ENCODE data around the gene MEGF6.

Gene MEGF6

DNA sequence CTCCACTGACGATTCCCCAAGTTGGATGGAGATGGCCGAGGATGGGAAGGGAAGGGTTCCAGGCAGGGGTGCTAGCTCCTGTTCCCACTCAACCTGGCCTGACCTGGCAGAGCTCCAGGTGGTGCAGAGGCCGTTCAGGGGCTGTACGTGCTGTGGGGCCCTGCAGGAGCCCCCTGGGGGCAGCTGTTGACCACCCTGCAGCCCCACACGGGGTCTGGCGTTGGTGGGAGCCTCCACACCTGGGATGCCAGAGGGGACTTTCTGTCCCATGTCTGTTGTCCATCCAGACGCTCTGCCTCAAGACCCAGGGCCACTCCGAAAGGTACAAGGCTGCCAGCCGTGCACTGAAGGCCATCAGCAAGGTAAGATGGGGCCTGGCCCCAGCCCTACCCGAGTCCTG lies 136.9 kb downstream of the MEGF6 start:
- ATAC-seq = no peak
- TF ChIP-seq ARNTL (CRISPR knock-in tag; IDR thresholded peaks at IDR 0.05; ENCODE audit: borderline replicate concordance, low read depth) (no peak), ZFP30 (CRISPR knock-in tag; IDR thresholded peaks at IDR 0.05) (no peak), OSR1 (CRISPR knock-in tag; IDR thresholded peaks at IDR 0.05) (no peak)
- TF ChIP-seq, protein P1, sequence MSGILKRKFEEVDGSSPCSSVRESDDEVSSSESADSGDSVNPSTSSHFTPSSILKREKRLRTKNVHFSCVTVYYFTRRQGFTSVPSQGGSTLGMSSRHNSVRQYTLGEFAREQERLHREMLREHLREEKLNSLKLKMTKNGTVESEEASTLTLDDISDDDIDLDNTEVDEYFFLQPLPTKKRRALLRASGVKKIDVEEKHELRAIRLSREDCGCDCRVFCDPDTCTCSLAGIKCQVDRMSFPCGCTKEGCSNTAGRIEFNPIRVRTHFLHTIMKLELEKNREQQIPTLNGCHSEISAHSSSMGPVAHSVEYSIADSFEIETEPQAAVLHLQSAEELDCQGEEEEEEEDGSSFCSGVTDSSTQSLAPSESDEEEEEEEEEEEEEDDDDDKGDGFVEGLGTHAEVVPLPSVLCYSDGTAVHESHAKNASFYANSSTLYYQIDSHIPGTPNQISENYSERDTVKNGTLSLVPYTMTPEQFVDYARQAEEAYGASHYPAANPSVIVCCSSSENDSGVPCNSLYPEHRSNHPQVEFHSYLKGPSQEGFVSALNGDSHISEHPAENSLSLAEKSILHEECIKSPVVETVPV (CRISPR knock-in tag; IDR thresholded peaks at IDR 0.05) = no peak

- ATAC-seq = no peak
- no peak for TF ChIP-seq CSDC2 (CRISPR knock-in tag; IDR thresholded peaks at IDR 0.05)
- TF ChIP-seq ZNF565 (CRISPR knock-in tag; conservative IDR thresholded peaks at IDR 0.05; ENCODE audit: low read depth) = no peak
- no peak for TF ChIP-seq SNAI2 (CRISPR knock-in tag; IDR thresholded peaks at IDR 0.05)
- no peak for TF ChIP-seq TCF4 (CRISPR knock-in tag; IDR thresholded peaks at IDR 0.05; ENCODE audit: borderline replicate concordance)
- no peak for TF ChIP-seq PPARA (CRISPR knock-in tag; IDR thresholded peaks at IDR 0.05; ENCODE audit: borderline replicate concordance)
- TF ChIP-seq, protein P2, sequence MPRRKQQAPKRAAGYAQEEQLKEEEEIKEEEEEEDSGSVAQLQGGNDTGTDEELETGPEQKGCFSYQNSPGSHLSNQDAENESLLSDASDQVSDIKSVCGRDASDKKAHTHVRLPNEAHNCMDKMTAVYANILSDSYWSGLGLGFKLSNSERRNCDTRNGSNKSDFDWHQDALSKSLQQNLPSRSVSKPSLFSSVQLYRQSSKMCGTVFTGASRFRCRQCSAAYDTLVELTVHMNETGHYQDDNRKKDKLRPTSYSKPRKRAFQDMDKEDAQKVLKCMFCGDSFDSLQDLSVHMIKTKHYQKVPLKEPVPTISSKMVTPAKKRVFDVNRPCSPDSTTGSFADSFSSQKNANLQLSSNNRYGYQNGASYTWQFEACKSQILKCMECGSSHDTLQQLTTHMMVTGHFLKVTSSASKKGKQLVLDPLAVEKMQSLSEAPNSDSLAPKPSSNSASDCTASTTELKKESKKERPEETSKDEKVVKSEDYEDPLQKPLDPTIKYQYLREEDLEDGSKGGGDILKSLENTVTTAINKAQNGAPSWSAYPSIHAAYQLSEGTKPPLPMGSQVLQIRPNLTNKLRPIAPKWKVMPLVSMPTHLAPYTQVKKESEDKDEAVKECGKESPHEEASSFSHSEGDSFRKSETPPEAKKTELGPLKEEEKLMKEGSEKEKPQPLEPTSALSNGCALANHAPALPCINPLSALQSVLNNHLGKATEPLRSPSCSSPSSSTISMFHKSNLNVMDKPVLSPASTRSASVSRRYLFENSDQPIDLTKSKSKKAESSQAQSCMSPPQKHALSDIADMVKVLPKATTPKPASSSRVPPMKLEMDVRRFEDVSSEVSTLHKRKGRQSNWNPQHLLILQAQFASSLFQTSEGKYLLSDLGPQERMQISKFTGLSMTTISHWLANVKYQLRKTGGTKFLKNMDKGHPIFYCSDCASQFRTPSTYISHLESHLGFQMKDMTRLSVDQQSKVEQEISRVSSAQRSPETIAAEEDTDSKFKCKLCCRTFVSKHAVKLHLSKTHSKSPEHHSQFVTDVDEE (CRISPR knock-in tag; IDR thresholded peaks at IDR 0.05) = no peak
Observed at GRCh38 chr1:3474016-3474415, 137.3 kb downstream of the MEGF6 start.

DNA sequence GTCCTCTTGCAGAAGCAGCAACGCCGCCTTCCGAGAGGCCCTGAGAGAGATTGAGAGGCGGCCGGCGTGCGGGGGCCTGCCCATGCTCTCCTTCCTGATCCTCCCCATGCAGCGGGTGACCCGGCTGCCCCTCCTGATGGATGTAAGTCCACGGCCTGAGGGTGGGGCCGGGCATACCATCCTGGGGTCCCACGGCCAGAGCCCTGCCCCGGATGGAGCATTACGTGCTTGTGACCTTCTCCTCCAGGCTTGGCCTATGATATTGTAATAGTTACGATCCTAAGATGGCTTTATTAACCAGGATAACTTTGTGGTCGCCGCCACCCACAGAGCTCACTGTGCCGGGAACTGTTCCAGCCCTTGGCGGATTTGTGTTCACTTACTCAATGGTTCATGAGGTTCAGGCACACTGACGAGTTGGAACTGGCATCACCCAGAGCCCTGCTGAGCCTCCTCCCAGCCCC lies 137.9 kb downstream of the MEGF6 start:
- ATAC-seq = no peak; the same call in 2 of the 3 replicates
- TF ChIP-seq, protein P2 (CRISPR knock-in tag; IDR thresholded peaks at IDR 0.05) = no peak
- TF ChIP-seq BACH2 (CRISPR knock-in tag; IDR thresholded peaks at IDR 0.05; ENCODE audit: borderline replicate concordance) (no peak), RARB (CRISPR knock-in tag; IDR thresholded peaks at IDR 0.05) (no peak), PATZ1 (CRISPR knock-in tag; IDR thresholded peaks at IDR 0.05; ENCODE audit: borderline replicate concordance) (no peak), TCF4 (CRISPR knock-in tag; IDR thresholded peaks at IDR 0.05; ENCODE audit: borderline replicate concordance) (no peak), ZC3H10 (CRISPR knock-in tag; IDR thresholded peaks at IDR 0.05) (no peak), GLIS3 (CRISPR knock-in tag; IDR thresholded peaks at IDR 0.05) (no peak), ZFP3 (CRISPR knock-in tag; IDR thresholded peaks at IDR 0.05) (no peak), ZNF565 (CRISPR knock-in tag; conservative IDR thresholded peaks at IDR 0.05; ENCODE audit: low read depth) (no peak), ESRRG (CRISPR knock-in tag; IDR thresholded peaks at IDR 0.05) (no peak), CREB5 (CRISPR knock-in tag; IDR thresholded peaks at IDR 0.05; ENCODE audit: low read depth) (no peak), CSDC2 (CRISPR knock-in tag; IDR thresholded peaks at IDR 0.05) (no peak), ZFP30 (CRISPR knock-in tag; IDR thresholded peaks at IDR 0.05) (no peak), ZNF8 (CRISPR knock-in tag; IDR thresholded peaks at IDR 0.05) (no peak)
- TF ChIP-seq, protein P3, sequence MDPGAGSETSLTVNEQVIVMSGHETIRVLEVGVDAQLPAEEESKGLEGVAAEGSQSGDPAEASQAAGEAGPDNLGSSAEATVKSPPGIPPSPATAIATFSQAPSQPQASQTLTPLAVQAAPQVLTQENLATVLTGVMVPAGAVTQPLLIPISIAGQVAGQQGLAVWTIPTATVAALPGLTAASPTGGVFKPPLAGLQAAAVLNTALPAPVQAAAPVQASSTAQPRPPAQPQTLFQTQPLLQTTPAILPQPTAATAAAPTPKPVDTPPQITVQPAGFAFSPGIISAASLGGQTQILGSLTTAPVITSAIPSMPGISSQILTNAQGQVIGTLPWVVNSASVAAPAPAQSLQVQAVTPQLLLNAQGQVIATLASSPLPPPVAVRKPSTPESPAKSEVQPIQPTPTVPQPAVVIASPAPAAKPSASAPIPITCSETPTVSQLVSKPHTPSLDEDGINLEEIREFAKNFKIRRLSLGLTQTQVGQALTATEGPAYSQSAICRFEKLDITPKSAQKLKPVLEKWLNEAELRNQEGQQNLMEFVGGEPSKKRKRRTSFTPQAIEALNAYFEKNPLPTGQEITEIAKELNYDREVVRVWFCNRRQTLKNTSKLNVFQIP (CRISPR knock-in tag; IDR thresholded peaks at IDR 0.05; ENCODE audit: borderline replicate concordance, low read depth) = no peak

Measured in SK-N-SH treated with all-trans-retinoic acid at 6 μM for 48 hours (cell line).